Fibroblast of peridontal ligament (primary cell): ENCODE data around the gene ATP13A2.

Experiments
- DNase-seq: peaks from one replicate; pipeline ENCODE4 v3.0.0-alpha.2; 2010; ENCODE audit errors: extremely low read depth

ATP13A2 gene, protein sequence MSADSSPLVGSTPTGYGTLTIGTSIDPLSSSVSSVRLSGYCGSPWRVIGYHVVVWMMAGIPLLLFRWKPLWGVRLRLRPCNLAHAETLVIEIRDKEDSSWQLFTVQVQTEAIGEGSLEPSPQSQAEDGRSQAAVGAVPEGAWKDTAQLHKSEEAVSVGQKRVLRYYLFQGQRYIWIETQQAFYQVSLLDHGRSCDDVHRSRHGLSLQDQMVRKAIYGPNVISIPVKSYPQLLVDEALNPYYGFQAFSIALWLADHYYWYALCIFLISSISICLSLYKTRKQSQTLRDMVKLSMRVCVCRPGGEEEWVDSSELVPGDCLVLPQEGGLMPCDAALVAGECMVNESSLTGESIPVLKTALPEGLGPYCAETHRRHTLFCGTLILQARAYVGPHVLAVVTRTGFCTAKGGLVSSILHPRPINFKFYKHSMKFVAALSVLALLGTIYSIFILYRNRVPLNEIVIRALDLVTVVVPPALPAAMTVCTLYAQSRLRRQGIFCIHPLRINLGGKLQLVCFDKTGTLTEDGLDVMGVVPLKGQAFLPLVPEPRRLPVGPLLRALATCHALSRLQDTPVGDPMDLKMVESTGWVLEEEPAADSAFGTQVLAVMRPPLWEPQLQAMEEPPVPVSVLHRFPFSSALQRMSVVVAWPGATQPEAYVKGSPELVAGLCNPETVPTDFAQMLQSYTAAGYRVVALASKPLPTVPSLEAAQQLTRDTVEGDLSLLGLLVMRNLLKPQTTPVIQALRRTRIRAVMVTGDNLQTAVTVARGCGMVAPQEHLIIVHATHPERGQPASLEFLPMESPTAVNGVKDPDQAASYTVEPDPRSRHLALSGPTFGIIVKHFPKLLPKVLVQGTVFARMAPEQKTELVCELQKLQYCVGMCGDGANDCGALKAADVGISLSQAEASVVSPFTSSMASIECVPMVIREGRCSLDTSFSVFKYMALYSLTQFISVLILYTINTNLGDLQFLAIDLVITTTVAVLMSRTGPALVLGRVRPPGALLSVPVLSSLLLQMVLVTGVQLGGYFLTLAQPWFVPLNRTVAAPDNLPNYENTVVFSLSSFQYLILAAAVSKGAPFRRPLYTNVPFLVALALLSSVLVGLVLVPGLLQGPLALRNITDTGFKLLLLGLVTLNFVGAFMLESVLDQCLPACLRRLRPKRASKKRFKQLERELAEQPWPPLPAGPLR

DNA sequence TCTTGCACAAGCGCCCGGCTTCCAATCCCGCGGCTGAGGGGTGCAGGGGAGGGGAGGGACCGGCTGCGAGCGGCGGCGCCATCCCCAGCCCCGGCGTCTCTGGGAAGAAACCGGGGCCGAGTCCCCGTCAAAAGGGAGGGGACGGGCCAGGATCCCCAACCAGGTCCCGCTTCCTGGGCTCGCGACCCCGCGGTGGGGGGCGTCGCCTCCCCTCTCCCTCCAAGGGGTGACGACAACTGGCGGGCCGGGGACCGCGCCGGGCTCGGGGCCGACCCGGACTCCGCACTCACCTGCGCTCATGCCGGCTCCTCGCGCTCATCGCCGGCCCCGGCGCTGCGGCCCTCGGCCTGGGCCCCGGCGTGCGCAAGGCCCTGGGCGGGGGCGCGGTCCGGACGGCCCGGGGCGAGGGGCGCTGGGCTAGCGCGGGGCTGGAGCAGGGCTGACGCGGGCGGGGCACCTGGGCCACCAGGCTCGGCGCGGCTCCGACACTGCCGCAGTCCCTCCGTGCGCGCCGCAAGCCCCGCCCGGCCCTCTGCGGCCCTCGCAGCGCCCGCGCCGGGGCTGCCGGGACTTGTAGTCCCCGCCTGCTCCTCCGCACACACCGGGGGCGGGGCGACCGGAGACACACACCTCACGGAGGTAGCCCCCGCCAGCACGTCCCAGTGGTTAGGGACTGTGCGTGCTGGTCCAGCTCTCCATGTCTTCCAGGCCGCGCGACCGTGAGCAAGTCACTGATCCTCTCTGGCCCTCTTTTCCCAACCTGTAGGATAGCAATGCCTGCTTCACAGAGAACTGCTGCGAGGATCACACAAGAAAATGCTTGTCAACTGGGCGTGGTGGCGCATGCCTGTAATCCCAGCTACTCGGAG is at the start of gene ATP13A2:
TSS of gene ATP13A2 (minus strand) at position 490 of the 869 bp plus-strand sequence. CDS start at position 300, 190 bp downstream.
- peak; percentile 28 for DNase-seq

DNA sequence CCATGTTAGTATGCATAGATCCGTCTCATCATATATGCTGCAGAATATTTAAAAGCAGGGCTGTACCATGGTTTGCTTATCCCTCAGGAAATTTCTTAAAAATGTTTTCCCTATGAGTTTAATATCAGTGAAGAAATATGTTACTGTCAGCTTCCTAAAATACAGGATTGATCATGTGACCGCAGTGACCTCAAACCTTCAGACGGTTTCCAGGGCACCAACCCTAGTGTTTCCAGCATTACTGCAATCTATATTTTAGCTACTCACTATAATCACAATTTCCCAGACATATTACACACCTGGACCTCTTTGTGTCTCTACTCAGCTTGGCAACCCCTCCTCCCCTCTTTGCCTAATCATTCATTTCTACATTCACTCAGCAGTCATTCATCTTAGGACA is 49.8 kb upstream of the ATP13A2 start:
- no peak for DNase-seq

DNA sequence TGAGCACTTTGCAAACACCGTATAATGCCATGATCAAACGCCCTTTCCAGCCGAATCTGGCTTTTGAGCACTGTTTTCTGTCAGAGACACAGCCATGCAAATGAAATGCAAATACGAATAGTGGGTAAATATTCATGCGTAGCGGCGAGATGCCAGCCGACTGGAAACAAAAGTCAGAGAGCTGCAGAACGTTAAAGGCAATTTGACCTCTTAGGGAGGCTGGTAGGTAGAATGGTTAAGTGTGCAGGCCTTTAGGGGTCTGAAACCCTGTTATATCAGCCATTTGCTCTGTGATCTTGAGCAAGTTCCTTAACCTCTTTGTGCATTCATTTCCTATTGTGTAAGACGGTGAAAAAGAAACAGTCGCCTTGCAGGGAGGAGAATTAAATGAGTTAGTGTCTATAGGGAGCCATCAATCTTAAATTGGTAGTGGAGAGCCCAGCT is 48.6 kb upstream of the ATP13A2 start:
- no peak for DNase-seq

DNA sequence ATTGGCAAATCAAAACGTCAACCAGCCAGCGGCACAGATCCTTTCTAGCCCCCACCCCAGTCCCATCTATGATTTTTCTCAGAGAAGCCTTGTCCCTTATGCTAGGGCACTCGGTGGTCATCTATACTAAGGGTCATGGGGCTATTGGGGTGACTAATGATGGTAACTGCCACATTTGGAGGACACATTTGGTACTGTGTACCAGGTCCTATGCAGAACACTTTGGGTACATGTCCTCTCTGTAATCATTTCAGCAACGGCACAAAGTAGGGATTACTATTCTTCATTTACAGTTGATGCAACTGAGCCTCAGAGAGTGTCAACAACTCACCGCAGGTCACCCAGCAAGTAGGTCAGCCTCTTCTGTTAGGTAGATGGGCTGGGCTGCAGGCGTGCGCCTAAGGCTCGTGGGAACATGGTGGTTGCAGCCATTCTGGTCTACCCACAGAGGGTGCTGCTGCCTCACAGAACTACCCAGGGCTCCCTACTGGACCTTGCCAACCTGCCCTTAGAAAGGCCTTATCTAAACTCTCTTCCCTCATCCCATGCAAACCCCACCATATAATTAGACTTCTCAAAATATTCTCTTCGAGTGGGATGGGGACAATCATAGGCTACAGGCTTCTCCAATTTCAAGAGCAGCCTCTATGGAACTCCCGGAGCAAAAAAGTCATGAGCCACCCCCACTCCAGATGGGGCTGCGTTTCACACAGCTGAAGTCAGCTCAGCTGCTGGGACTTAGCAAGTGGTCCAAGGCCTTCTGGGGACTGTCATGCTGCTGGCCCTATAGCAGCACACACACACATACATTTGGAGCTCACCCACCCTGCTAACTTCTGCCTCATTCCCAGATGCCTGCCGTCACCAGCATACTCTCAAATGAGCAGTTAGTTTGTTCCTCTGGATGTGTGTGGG is 47.9 kb upstream of the ATP13A2 start:
- peak; percentile 70 for DNase-seq

DNA sequence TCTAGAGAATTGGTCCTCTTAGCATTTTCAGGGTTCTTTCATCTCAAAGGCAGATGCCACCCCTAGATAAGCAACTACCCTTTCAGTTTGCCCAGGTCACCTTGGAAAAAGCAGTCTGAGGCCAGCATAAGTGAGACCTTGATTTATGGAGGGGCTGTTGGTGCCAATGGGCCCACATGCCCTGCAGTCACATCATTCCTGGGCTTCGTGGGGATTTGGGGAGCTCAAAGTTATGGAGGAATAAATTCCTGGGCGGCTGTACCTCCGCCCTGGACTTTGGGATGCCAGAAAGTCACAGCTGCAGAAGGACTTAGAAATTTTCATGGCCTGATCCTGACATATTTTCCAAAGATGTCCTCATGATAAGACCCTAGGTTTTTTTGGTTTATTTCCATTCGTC is 44.8 kb upstream of the ATP13A2 start:
- DNase-seq, result no peak

DNA sequence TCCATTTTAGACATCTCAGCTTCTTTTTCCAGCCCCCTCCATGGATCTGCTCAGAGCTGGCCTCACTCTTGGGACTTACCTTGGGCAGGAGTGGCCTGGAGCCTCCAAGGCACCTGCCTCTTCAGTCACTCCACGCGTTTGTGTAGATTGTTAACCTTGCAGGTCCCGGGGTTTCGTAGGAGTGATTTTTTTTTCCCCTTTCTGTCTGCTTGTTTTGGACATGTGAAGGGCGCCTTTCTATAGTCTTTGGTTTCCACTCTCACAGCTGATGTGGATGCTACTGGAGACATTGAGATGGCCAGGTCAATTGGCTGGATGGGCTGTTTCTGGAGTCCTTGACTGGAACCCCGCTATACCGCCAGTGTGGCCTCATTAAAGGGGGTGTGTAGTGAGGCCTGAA is 44.1 kb upstream of the ATP13A2 start:
- no peak for DNase-seq

DNA sequence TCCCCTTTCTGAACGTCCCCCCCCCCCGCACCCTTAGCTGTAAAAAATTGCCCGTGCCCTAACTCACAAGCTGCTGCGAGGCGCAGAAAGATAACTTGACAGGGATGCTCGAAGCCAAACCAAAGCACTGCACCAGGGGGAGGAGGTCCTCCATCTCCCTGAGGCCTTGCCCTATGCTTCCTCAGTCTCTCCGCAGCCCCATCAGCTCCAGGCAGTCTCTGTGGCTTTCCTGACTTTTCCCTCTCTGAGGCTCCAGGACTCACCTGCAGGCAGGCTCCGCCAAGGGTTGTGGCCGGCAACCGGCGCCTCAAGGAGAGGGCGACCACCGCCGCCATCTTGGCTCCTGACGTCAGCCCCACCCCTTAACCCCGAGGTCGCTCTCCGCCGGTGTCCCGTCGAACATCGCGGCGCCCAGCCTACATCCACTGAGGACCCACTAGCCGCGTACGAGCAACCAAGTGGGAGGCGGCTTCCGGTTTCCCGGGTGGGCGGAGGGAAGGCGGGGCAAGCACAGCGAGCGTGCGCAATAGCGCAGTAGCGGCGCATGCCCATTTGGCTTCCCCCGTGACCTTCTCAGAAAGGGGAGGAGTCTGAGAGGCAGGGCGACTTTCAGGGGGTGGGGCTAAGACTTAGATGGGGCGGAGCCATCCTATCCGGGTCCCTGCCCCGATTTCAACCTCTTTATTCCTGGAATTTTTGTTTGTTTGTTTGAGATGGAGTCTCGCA is 42.1 kb upstream of the ATP13A2 start, which contains the start of gene SDHB:
TSS of gene SDHB (minus strand) at position 348 of the 726 bp plus-strand sequence. CDS start at position 335, 13 bp downstream.
- peak; percentile 98 for DNase-seq

DNA sequence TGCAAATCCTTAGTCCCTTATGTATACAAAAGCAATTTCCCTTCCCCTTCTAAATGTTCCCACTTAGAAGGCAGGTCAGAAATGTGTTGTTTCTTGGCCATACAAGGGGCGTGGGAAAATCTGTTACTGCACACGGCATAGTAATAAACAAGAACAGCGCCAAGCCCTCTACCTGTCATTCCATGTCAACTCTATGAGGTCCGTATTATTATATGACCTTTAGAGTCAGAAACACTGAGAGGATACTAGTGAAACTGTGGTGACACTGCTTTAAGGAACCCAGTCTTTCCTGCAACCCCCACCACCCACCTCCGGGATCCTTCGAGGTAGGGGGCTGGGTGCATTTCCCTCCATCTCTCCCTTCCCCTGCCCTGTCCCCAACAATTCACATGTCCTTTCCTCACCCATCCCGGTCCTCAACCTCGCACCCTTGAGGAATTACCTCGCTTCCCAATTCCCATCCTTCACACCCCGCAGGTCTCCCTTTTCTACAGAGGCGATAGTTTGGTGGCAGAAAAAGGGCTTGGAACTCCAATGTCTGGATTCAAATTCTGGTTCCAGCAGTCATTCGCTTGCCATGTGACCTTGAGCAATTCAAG is 41.5 kb upstream of the ATP13A2 start:
- no peak for DNase-seq

DNA sequence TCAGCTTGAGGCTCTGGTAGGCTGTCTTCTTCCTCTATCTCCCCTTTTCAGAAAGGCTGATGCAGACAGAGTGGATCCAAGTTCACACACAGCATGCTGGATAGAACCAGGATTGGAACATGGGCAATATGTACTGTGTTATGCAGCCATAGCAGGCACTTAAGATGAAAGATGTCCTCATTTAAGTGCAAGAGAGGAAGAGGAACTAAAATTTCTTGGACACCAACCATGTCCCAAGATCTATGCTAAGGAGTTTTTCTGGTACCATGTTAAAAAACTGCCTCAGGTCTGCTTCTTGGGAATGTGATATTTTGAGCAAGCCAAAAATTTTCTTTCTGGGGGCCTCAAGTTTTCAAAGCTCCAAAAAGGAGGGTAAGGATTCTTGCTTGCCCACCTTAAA is 40.9 kb upstream of the ATP13A2 start:
- DNase-seq, result no peak

DNA sequence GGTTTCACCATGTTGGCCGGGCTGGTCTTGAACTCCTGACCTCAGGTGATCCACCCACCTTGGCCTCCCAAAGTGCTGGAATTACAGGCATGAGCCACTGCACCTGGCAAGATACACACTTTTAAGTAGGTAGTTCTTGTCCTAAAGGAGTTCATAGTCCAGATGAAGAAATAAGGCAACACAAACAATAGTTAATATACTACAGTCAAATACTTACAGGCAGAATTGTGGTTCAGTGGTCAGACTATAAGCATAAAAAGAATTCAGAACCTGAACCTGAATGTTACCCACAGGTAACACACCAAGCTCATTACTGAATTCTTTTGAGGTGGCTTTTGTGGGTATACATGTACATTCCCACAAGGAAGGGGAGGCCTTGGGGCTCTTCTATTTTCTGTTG is 40.3 kb upstream of the ATP13A2 start:
- no peak for DNase-seq

DNA sequence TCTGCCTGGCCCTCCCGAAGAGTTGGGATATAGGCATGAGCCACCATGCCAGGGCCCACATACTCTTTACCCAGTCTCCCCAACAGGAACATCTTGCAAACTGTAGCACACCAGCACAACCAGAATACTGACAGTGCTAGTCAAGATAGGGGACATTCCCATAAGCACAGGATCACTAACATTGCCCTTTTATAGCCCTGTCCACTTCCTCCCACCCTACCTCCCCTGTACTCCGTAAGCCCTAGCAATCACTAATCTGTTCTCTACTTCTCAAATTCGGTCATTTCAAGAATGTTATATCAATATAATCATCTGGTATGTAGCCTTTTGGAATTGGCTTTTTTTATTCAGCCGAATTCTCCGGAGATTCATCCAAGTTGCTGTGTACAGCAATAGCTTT is 36.2 kb upstream of the ATP13A2 start:
- peak; percentile 17 for DNase-seq

DNA sequence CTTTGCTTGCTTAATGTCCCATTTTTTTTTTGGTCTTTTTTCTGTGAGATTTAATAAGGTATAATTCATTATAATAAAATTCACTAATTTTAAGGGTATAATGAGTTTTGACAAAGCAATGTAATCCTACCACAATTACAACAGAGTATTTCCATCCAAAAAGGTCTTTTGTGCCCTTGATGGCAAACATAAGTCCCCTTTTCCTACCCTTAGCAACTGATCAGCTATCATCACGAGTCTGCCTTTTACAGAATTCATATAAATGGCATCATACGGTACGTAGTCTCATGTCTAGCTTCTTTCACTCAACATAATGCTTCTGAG is 34.6 kb upstream of the ATP13A2 start:
- no peak for DNase-seq

DNA sequence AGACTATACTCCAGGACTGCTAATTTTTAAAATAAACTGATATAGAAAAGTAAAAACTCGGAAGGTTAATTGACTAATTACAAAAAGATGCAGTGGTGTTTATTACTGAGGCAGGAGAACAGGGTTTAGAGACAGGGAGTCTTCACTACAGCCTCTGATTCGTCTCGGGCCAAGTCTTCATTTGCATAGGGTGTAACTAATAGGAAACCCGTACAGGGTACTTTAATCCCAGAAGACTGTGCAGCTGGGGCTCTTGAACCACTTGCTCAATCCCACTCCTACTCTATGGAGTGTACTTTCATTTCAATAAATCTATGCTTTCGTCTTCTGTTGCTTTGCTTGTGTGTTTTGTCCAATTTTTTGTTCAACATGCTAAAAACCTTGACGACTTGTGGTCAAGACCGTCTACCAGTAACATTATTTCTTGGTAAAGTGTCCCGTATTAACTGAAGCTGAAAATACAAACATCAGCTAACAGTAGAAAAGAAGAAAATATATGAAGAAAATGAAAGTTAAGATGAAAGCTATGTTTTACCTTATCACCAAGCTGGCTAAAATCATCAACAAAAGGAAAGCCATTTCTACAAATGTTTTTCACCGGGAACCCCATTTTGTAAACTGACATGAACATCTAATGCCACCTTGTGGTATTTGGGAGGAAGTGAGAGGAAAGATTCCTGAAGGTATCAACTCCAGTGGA is 34.1 kb upstream of the ATP13A2 start:
- DNase-seq, result peak; percentile 83

DNA sequence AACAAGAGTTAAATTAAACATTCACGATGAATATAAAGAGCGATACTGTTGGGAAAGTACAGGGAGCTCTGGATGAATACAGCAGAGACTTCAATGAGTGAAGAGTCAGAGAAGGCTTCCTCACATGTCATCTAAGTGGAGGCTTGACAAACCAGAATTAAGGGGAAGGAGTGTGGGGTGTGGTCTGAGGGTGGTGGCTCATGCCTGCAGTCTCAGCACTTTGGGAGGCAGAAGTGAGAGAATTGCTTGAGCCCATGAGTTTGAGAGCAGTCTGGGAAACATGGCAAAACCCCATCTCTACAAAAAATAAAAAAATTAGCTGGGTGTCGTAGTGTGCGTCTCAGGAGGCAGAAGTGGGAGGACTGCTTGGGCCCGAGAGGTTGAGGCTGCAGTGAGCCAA is 33.4 kb upstream of the ATP13A2 start:
- DNase-seq, result no peak

DNA sequence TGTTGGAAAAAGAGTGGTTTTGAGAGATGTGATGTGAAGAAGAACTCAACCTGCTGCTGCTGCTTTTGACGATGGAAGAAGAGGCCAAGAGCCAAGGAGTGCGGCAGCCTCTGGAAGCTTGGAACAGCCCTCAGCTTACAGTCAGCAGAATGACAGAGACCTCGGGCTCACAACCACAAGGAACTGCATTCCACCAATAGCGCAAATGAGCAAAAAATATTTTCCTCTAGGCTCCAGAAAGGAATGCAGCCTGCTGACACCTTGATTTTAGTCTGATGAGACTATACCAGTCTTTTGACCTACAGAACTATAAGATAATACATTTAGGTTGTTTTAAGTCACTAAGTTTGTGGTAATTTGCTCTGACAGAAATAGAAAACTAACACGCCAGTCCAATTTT is 31.9 kb upstream of the ATP13A2 start:
- no peak for DNase-seq

DNA sequence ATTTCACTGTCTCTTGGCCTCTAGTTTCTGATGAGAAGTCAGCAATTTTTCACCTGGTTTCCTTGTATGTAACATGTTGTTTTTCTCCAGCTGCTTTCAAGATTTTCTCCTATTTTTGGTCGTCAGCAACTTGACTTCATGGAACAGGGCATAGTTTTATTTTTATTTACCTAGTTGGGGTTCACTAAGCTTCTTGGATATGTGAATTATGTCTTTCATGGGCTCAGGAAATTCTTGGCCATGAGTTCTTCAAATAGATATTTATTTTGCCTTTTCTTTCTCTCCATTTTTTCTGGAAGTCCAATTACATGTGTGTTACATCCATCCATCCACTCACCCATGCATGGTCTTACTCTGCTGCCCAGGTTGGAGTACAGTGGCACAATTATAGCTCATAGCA is 28.4 kb upstream of the ATP13A2 start:
- no peak for DNase-seq

DNA sequence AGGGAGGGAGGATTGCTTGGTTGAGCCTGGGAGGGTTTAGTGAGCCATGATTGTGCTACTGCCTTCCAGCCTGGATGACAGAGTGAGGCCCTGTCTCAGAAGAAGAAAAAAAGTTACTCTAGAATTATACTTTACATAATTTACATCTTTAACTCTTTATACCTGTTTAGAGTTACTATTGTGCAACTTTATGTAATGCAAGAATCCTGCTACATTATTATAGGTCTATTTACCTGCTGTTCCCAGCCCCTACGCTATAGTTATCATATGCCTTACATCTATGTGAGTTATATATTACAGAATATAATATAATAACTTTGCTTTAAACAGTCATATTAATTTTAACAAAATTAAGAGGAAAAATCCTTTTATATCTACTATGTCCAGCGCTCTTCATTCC is 27.8 kb upstream of the ATP13A2 start:
- DNase-seq, result no peak

DNA sequence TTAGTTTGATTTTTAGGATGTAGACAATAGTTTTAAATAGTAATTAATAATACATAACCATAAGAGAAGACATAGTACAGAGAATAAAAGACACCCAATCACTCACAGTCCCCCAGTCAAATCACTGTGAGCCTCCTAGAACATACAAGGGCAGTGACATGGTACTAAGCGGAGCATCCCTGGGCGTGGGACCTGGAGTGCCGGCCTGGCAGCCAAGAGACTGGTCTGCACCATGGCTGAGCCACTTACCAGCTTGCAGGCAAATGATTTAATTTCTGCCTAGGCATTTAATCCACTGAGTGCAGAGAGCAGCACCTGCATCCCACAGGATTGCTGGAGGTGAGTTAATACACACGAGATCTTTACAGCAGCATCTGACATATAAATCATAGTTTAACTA is 21.8 kb upstream of the ATP13A2 start:
- DNase-seq, result no peak
